Mesenchymal stem cell (in vitro differentiated cells and primary cell): ENCODE data around the gene GALNT12. TPM values are rescaled to one million over a fixed set of nuclear protein-coding genes. Genes with fewer than 3 reads are reported as not detected.

Experiments
- DNase-seq: peaks from one replicate; pipeline ENCODE4 v3.0.0-alpha.2; 2013
- H2AFZ ChIP-seq: one replicate; pipeline ENCODE4 v1.6.1; 2013; ENCODE audit warnings: low read depth, mild to moderate bottlenecking, control low read depth, inconsistent platforms, low read length, moderate library complexity
- H2AK5ac ChIP-seq: 2 replicates; pipeline ENCODE4 v1.6.1; 2013; ENCODE audit warnings: low read length, moderate library complexity, mild to moderate bottlenecking, inconsistent platforms; ENCODE audit not compliant: severe bottlenecking
- H2BK120ac ChIP-seq: one replicate; pipeline ENCODE4 v1.6.1; 2013; ENCODE audit warnings: low read depth, mild to moderate bottlenecking, inconsistent platforms, low read length, moderate library complexity
- H2BK12ac ChIP-seq, 2 experiments: one replicate each; pipeline ENCODE4 v1.6.1; 2013; ENCODE audit warnings: inconsistent platforms in 2 of 2, low read length in 2 of 2, mild to moderate bottlenecking in 2 of 2, moderate library complexity in 2 of 2, control low read depth in 1 of 2
- H2BK15ac ChIP-seq: one replicate; pipeline ENCODE4 v1.6.1; 2013; ENCODE audit warnings: mild to moderate bottlenecking, low read depth, inconsistent platforms; ENCODE audit not compliant: poor library complexity, severe bottlenecking
- H2BK5ac ChIP-seq: 2 replicates; pipeline ENCODE4 v1.6.1; 2013; ENCODE audit warnings: low read depth, mild to moderate bottlenecking, low read length, control low read depth, inconsistent platforms; ENCODE audit not compliant: poor library complexity, severe bottlenecking
- H3K14ac ChIP-seq, 2 experiments: one replicate each; pipeline ENCODE4 v1.6.1; 2013; ENCODE audit warnings: inconsistent platforms in 2 of 2, low read length in 2 of 2, control low read depth in 1 of 2, mild to moderate bottlenecking in 1 of 2, moderate library complexity in 1 of 2
- H3K18ac ChIP-seq, 2 experiments: one replicate each; pipeline ENCODE4 v1.6.1; 2013; ENCODE audit warnings: inconsistent platforms in 2 of 2, low read length in 2 of 2, control low read depth in 1 of 2, low read depth in 1 of 2, mild to moderate bottlenecking in 1 of 2
- H3K23ac ChIP-seq, 2 experiments: one replicate each; pipeline ENCODE4 v1.6.1; 2013; ENCODE audit warnings: inconsistent platforms in 2 of 2, low read length in 2 of 2, mild to moderate bottlenecking in 2 of 2, moderate library complexity in 2 of 2, control low read depth in 1 of 2
- H3K27ac ChIP-seq: 2 replicates; pipeline ENCODE4 v1.5.1; 2013; ENCODE audit warnings: mild to moderate bottlenecking, moderate library complexity, low read length, control low read depth, inconsistent platforms; ENCODE audit not compliant: poor library complexity, severe bottlenecking
- H3K27me3 ChIP-seq, 2 experiments: 2 replicates each; pipeline versions ENCODE4 v1.6.1 to v1.7.0; 2013; ENCODE audit warnings: low read length in 2 of 2, mild to moderate bottlenecking in 2 of 2, moderate library complexity in 2 of 2, control low read depth in 1 of 2, inconsistent platforms in 1 of 2; ENCODE audit not compliant: control insufficient read depth in 1 of 2, insufficient read depth in 1 of 2
- H3K36me3 ChIP-seq, 2 experiments: 2 replicates each; pipeline versions ENCODE4 v1.6.1 to v1.7.0; 2013; ENCODE audit warnings: low read length in 2 of 2, control low read depth in 1 of 2, inconsistent platforms in 1 of 2, low read depth in 1 of 2, mild to moderate bottlenecking in 1 of 2; ENCODE audit not compliant: insufficient read depth in 2 of 2, control insufficient read depth in 1 of 2
- H3K4ac ChIP-seq, 2 experiments: one replicate each; pipeline ENCODE4 v1.6.1; 2013; ENCODE audit warnings: inconsistent platforms in 2 of 2, low read length in 2 of 2, mild to moderate bottlenecking in 2 of 2, moderate library complexity in 2 of 2, control low read depth in 1 of 2, low read depth in 1 of 2
- H3K4me1 ChIP-seq: 2 replicates; pipeline ENCODE4 v1.6.1; 2013; ENCODE audit warnings: low read depth, low read length, control low read depth; ENCODE audit not compliant: control insufficient read depth, insufficient read depth
- H3K4me2 ChIP-seq: 2 replicates; pipeline ENCODE4 v1.6.1; 2013; ENCODE audit warnings: low read length, mild to moderate bottlenecking, inconsistent platforms; ENCODE audit not compliant: poor library complexity, severe bottlenecking
- H3K4me3 ChIP-seq, 2 experiments: 2 replicates each; pipeline versions ENCODE4 v1.5.1 to v1.7.0; 2013; ENCODE audit warnings: low read length in 2 of 2, mild to moderate bottlenecking in 2 of 2, control low read depth in 1 of 2, low read depth in 1 of 2; ENCODE audit not compliant: insufficient read depth in 1 of 2
- H3K79me1 ChIP-seq: replicated peaks from 2 replicates; pipeline ENCODE4 v1.6.1; 2013; ENCODE audit warnings: mild to moderate bottlenecking, control low read depth, low read length, inconsistent platforms; ENCODE audit not compliant: poor library complexity, severe bottlenecking
- H3K9ac ChIP-seq: 2 replicates; pipeline ENCODE4 v1.7.0; 2013; ENCODE audit warnings: mild to moderate bottlenecking, low read length, moderate library complexity
- H3K9me3 ChIP-seq: 2 replicates; pipeline ENCODE4 v1.7.0; 2013; ENCODE audit warnings: mild to moderate bottlenecking, low read length; ENCODE audit not compliant: control insufficient read depth
- H4K8ac ChIP-seq: one replicate; pipeline ENCODE4 v1.6.1; 2013; ENCODE audit warnings: inconsistent platforms, mild to moderate bottlenecking, low read length, moderate library complexity
- H4K91ac ChIP-seq: one replicate; pipeline ENCODE4 v1.6.1; 2013; ENCODE audit warnings: mild to moderate bottlenecking, low read length, inconsistent platforms
- WGBS: methylation state at CpG from one replicate; pipeline ENCODE4 v1.1.7; 2013; ENCODE audit warnings: mixed read lengths; 5-methylcytosine and 5-hydroxymethylcytosine counted together
- polyA plus RNA-seq, 2 experiments: library from polyadenylated mRNA; stranded (reverse); fragments of 200-250 nt; gene quantifications; one replicate each; pipeline ENCODE4 v1.2.3, GENCODE V29; 2013

Gene GALNT12
- polyA plus RNA-seq (2013, experiment 1 of 2) = 0.68 TPM
- polyA plus RNA-seq (2013, experiment 2 of 2) = 0.67 TPM

- Histone ChIP-seq H2AFZ (peak within 1 kb of the TSS; percentile 46), H3K4me3 (peak within 1 kb of the TSS; percentile 75 to 83), H3K18ac (no peak within 1 kb of the TSS), H3K14ac (no peak within 1 kb of the TSS), H2BK5ac (no peak within 1 kb of the TSS), H2BK120ac (no peak within 1 kb of the TSS), H2AK5ac (no peak within 1 kb of the TSS), H3K27me3 (peaks cover 0 to 44% of the 10 kb centered on the region in 2 experiments), H3K9ac (peak within 1 kb of the TSS; percentile 85), H3K4ac (no peak within 1 kb of the TSS), H3K4me2 (peak within 1 kb of the TSS; percentile 97), H3K79me1 (no peaks in the 10 kb centered on the region), H3K23ac (no peak within 1 kb of the TSS), H4K91ac (no peak within 1 kb of the TSS), H2BK12ac (no peak within 1 kb of the TSS), H3K36me3 (no peaks in the 10 kb centered on the region), H3K4me1 (peaks cover 8% of the 10 kb centered on the region), H4K8ac (peak within 1 kb of the TSS; percentile 21), H3K9me3 (no peaks in the 10 kb centered on the region), H2BK15ac (no peak within 1 kb of the TSS), H3K27ac (no peak within 1 kb of the TSS)
- WGBS = 17% methylated on average over 19 of the region's 51 CpGs
- DNase-seq = no peak
Measured at GRCh38 chr9:98807070-98807813, at the start of gene GALNT12. TSS of gene GALNT12 (plus strand) at chr9:98807670. CDS start at chr9:98807699, 29 bp downstream.

GRCh38 chr9:98760231-98760630 lies 47.2 kb upstream of the GALNT12 start:
- H3K36me3 ChIP-seq = peaks cover 10 to 83% of the 10 kb centered on the region in 2 experiments
- H3K9ac ChIP-seq = no peak overlapping the region
- H4K91ac ChIP-seq = no peak overlapping the region
- H4K8ac ChIP-seq = no peak overlapping the region
- no peak overlapping the region for H2AK5ac ChIP-seq
- no peaks in the 10 kb centered on the region for H3K4me1 ChIP-seq
- no peaks in the 10 kb centered on the region for H3K79me1 ChIP-seq
- H3K27ac ChIP-seq = no peak overlapping the region
- H3K4ac ChIP-seq = no peak overlapping the region
- H2BK120ac ChIP-seq = no peak overlapping the region
- no peak overlapping the region for H3K4me3 ChIP-seq
- no peak overlapping the region for H2AFZ ChIP-seq
- H3K9me3 ChIP-seq = peaks cover 25% of the 10 kb centered on the region
- DNase-seq = no peak
- no peak overlapping the region for H2BK5ac ChIP-seq
- H3K18ac ChIP-seq = no peak overlapping the region
- no peak overlapping the region for H2BK15ac ChIP-seq
- no peaks in the 10 kb centered on the region for H3K27me3 ChIP-seq
- no peak overlapping the region for H3K14ac ChIP-seq
- no peak overlapping the region for H2BK12ac ChIP-seq
- H3K23ac ChIP-seq = no peak overlapping the region
- H3K4me2 ChIP-seq = no peak overlapping the region

- H3K9me3 ChIP-seq = peaks cover 14% of the 10 kb centered on the region
- H2BK120ac ChIP-seq = no peak overlapping the region
- H3K23ac ChIP-seq = no peak overlapping the region
- peaks cover 22 to 84% of the 10 kb centered on the region in 2 experiments for H3K36me3 ChIP-seq
- no peaks in the 10 kb centered on the region for H3K4me1 ChIP-seq
- H3K14ac ChIP-seq = no peak overlapping the region
- H2AK5ac ChIP-seq = no peak overlapping the region
- H2BK12ac ChIP-seq = no peak overlapping the region
- no peak overlapping the region for H3K4ac ChIP-seq
- no peak for DNase-seq
- no peak overlapping the region for H3K9ac ChIP-seq
- WGBS = 94% methylated on average over 3 of the region's 3 CpGs
- H2AFZ ChIP-seq = no peak overlapping the region
- no peak overlapping the region for H4K91ac ChIP-seq
- no peaks in the 10 kb centered on the region for H3K27me3 ChIP-seq
- no peak overlapping the region for H3K4me3 ChIP-seq
- H3K27ac ChIP-seq = no peak overlapping the region
- no peak overlapping the region for H3K18ac ChIP-seq
- no peak overlapping the region for H2BK5ac ChIP-seq
- no peaks in the 10 kb centered on the region for H3K79me1 ChIP-seq
- H3K4me2 ChIP-seq = no peak overlapping the region
- H2BK15ac ChIP-seq = no peak overlapping the region
- no peak overlapping the region for H4K8ac ChIP-seq
Measured at GRCh38 chr9:98763986-98764745, 43.3 kb upstream of the GALNT12 start.

GRCh38 chr9:98765256-98765655 lies 42.2 kb upstream of the GALNT12 start:
- WGBS = 100% methylated on average over 1 of the region's 1 CpG
- Histone ChIP-seq H3K9me3 (peaks cover 11% of the 10 kb centered on the region), H4K91ac (no peak overlapping the region), H3K4me2 (no peak overlapping the region), H2AFZ (no peak overlapping the region), H3K4me3 (no peak overlapping the region), H2AK5ac (no peak overlapping the region), H2BK15ac (no peak overlapping the region), H2BK12ac (no peak overlapping the region), H3K27me3 (no peaks in the 10 kb centered on the region), H3K36me3 (peaks cover 22 to 84% of the 10 kb centered on the region in 2 experiments), H3K4ac (no peak overlapping the region), H3K27ac (no peak overlapping the region), H4K8ac (no peak overlapping the region), H3K18ac (no peak overlapping the region), H3K23ac (no peak overlapping the region), H3K79me1 (no peaks in the 10 kb centered on the region), H3K4me1 (no peaks in the 10 kb centered on the region), H3K14ac (no peak overlapping the region), H2BK5ac (no peak overlapping the region), H3K9ac (no peak overlapping the region), H2BK120ac (no peak overlapping the region)
- DNase-seq = no peak
